NCI-H524 treated with DMSO at 0.1 percent for 48 hours (cell line): Measurements from ENCODE around the gene ITSN1.
"Not testable (repeated sequence)": the region's sequence is repeated elsewhere in the genome, so short reads cannot be mapped to it uniquely, and the experiment has no call there.

ENCODE experiments used
- DNase-seq: peaks from one replicate; lab custom pipeline; 2025; lab: John Stamatoyannopoulos, UW

Gene ITSN1

DNA sequence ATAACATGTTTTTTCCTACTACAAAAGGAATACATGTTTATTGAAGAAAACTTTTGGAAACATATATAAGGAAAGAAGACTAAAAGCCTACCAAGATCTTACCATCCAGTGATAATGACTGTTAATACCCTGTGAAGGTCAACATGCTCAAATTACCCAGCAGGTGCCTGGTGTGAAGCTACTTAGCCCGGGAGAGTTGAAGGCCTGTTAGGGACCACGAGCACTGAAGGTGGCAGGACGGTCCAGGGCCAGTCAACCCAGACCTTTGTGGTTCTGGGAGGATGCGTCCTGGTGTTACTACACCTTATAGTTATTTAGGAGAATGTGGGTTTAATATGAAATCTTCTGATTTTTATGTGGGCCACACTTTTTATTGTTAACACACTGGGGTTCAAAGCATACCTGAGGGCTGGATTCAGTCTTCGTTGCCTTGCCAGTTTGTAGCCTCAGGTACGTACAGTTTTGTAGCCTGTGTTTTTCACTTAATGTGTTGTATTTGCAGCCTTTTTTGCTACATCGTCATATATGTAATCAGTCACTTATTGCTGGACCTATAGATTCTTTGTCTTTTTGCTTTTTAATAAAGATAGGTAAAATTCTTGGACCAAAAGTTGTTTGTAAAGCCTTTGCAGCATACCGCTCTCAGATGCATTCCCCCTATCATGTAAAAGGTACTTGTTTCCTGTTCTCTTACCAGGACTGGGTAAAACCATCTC lies 9.8 kb downstream of the ITSN1 start:
- no peak for DNase-seq

DNA sequence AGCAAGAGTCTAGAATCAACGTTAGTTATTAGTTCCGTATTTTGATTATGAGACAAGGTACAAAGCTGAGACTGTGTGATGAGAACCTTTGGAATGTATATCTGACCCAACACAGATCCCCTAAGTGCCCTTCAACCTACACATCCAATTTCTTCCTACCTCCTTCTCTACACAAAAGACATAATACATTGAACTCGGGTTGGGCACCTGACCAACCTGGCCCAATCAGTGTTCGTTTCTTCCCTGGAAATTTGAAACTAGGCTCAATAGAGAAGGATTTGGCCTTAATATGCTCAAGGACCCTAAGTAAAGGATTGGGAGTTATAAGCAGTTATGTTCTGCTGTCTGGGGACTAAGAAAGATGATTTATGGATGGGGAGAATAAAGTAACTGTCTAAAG lies 12.1 kb downstream of the ITSN1 start:
- peak; percentile 60 for DNase-seq

DNA sequence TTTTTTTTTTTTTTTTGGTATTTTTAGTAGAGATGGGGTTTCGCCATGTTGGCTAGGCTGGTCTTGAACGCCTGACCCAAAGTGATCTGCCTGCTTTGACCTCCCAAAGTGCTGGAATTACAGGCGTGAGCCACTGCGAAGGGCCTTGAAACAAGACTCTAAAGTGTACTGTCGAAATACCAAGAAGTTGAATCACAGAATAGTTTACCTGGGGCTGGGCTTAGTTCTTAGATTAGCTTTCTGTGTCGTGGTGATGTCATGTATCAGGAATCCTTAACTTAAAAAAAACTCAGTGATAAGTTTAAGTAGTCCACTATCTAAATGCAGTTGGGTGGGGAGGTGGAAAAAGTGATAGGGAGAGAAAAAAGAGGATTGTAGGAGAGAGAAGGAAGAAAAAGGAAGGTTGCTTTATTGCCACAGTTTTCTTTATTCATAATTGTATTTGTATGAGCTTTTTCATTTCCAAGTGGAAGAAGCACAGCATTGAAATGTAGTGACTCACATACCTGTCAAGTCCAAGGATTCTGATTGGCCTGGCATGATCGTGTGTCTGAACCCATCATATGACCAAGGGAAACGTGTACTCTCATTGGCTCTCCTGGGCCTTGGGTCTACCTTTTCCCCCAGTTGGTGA lies 13.4 kb downstream of the ITSN1 start:
- DNase-seq = no peak

DNA sequence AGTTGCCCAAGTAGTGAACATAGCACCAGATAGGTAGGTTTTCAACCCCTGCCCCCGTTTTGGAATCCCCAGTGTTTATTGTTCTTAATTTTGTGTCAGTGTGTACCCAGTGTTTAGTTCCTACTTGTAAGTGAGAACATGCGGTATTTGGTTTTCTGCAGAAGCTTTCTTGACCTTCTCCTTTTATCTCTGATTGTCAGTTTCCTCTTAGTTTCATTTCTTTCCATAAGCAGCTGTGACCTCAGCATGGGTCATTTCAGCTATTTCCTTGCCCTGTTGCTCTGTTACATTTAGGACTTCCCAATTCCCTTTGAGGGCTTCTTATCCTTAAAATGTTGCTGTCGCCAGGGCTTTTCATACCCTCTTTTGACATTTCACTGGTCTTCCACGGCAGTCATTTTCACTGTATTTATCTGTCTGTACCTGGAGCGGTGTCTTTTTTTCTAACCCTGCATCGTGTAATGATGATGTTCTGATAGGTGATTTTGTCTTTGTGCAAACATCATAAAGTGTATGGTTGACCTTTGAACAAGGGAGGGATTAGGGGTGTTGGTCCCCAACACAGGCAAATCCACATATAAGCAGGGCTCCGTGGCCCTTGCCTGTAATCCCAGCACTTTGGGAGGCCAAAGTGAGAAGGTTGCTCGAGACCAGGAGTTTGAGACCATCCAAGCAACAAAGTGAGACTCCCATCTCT lies 15.0 kb downstream of the ITSN1 start:
- DNase-seq = no peak

DNA sequence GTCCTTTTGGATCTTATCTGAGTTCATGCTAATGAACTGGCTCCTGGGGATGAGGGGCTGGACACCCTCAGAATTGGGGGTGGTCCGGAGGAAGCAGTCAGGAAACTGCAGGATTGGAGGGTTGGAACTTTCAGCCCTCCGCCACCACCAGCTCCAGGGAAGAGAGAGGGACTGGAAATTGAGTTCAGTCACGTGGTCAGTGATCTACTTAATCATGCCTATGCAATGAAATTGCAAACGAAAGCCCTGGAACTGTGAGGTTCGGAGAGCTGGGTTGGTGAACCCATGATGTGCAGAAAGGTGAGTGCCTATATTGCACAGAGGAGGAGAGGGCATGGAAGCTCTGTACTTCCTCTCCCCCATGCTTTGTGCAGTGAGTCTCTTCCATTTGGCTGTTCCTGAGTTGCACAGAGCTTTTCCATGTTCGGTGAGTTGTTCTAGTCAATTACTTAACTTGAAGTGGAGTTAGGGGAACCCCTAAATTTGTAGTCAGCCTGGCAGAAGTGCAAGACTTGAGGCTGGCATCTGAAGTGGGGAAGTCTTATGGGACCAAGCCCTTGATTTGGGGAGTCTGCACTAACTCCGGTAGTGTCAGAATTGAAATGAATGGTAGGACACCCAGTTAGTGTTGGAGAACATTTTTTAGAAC lies 16.7 kb downstream of the ITSN1 start:
- DNase-seq = no peak

DNA sequence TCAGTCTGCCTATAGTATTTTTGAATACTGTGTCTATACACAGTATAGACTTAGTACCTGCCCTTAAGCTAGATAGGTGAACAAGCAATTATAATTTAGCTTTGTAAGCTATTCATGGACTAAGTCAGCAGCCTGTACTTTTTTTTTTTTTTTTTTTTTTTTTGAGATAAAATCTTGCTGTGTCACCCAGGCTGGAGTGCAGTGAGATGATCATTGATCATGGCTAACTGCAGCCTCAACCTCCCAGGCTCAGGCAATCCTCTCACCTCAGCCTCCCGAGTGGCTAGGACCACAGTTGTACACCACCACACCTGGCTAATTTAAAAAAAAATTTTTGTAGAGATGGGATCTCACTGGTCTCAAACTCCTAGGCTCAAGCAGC lies 17.3 kb downstream of the ITSN1 start:
- DNase-seq = no peak

DNA sequence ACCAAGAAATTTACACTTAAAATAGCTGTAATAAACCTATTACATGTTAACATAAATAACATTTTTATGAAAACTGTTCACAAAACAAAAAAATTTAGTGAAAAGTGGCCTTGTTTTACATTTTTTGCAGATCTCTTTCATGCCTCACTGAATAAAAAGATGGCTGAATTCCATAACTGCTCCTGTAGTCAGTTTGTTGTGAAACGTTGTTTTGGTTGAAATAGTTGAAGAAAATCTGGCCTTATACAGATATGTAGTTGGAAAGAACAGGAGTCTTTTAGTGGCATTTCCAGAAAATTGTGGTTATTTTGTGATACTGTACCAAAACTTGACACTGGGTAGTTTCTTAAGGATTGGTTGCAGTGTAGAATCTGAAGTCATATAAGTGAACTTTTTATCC lies 18.1 kb downstream of the ITSN1 start:
- no peak for DNase-seq

DNA sequence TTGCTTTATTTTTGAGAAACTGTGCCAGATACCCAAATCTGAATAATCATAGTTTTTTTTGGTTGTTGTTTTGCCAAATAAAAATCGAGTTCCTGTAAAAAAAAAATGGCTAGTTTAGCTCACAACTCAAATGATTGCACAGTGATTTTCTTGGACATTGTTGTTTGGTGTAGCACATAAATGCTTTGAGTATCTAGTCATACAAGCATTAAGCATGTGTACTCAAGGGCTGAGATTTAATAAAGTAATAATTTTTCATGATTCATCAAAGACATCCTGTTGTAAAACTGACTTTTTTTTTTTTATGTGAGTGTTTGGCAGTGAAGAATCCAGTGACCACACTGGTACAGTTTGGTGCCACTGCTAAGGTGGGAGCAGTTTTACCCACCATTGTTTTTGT lies 18.8 kb downstream of the ITSN1 start:
- DNase-seq = no peak

DNA sequence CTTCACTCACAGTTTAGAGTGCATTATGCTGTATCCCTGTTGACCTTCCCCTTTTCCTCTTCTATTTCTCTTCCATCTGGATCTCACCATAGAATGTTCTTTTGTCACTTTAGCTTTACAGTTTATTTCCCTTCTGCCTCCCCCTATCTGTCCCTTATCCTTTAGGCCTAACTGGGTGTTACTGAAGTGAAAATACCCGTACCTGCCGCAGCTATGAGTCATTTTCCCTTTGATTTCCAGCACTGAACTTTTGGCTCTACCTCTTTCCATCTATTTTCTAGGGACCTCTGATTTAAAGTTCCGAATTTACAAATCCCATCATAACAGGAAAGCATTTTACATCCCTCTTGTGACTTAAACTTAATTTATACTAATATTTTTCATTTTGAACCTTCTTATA lies 19.7 kb downstream of the ITSN1 start:
- DNase-seq = no peak

DNA sequence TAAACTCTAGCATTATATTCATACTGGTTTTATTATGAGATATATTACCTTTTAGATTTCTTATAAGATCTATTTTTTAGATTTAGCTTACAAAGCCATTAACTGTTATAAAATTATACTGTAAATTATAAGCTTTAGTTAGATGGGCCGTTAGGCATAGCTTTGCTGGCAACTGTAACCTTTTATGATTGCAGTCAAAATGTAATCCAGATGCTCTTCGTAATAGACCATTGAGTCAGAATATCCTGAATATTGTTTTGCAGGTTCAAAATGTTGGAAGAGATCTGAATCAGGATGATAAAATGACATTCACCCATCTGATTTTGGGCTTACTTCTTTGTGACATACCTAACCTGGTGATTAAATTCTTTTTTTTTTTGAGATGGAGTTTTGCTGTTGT lies 20.9 kb downstream of the ITSN1 start:
- no peak for DNase-seq

DNA sequence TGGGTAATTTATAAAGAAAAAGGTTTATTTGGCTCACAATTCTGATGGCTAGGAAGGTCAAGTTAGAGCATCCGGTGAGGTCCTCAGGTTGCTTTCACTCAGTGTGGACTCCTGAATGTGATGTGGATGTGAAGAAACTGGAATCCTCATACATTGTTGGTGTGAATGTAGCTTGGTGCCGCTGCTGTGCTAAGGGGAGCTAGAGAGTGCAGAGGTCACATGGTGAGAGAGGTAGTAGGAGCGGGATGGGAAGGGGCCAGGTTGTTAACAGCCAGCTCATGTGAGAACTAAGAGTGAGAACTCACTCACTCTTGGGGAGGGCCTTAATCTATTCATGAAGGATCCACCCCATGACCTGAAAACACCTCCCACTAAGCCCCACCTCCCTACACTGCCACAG lies 21.8 kb downstream of the ITSN1 start:
- no peak for DNase-seq

DNA sequence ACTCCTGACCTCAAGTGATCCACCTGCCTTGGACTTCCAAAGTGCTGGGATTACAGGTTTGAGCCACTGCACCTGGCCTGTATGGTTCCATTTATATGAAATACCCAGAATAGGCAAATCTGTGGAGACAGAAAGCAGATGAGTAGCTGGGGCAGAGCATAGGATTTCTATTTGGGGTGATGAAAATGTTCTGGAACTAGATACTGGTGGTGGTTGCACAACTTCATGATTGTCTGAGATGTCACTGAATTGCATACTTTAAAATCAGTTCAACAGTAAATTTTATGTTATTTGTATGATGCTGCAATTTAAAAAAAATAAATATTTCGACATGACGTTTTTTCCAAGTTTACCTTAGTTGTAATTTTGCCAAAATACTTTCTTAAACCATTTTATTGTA lies 23.9 kb downstream of the ITSN1 start:
- DNase-seq = no peak

DNA sequence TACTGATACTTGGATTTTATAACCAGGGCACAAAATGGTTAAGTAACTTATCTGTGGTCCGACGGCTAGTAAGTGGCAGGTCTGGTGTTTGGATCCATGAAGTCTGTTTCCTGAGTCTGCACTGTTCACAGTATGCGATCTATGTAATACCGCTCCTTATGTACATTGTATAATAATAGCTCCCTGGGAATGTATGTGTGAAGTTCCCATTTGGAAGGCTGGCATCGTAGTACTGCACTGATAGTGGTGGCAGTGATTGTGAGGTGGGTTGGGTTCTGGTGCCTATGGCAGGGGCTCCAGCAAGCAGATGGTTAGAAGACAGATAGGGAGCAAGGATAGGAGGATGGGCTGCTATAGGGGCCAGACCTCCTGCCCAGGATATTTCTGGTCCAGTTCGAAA lies 25.3 kb downstream of the ITSN1 start:
- DNase-seq = no peak

DNA sequence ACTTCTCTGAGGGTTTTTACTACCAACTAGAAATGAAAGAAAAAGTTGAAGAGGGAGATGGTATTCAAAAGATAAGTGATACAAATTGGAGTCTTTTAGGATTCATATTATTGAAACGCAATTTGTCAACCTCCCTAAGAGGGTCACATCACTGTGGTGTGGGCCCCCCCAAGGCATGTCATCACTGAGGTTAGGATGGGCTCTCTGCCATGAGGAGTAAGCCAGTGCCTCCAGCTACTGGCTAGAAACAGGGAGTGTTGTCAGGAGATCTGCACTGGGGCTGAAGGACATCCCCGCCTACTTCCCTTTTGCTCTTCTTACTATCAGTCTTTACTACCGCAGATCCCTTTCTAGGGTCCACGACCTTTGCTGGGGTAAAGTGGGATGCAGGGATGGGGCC lies 25.9 kb downstream of the ITSN1 start:
- no peak for DNase-seq

DNA sequence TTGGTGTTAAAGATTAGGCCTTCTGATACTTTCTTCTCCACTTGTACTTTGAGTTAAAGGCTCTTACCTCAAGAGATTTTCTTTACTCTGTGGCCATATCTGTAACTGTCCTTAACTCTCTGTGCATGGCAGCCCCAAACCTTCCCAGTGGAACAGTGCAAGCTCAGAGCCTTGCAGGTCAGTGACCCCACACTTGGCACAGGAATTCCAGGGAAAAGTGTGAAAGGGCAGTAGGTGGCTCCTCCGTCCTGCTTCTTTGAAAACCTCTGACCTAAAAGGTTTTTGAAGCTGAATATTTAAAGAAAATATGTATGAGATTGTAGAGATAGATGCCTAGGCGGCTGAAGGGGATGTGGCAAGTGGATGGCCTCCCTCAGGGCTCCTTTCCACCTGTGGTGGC lies 26.3 kb downstream of the ITSN1 start:
- no peak for DNase-seq

DNA sequence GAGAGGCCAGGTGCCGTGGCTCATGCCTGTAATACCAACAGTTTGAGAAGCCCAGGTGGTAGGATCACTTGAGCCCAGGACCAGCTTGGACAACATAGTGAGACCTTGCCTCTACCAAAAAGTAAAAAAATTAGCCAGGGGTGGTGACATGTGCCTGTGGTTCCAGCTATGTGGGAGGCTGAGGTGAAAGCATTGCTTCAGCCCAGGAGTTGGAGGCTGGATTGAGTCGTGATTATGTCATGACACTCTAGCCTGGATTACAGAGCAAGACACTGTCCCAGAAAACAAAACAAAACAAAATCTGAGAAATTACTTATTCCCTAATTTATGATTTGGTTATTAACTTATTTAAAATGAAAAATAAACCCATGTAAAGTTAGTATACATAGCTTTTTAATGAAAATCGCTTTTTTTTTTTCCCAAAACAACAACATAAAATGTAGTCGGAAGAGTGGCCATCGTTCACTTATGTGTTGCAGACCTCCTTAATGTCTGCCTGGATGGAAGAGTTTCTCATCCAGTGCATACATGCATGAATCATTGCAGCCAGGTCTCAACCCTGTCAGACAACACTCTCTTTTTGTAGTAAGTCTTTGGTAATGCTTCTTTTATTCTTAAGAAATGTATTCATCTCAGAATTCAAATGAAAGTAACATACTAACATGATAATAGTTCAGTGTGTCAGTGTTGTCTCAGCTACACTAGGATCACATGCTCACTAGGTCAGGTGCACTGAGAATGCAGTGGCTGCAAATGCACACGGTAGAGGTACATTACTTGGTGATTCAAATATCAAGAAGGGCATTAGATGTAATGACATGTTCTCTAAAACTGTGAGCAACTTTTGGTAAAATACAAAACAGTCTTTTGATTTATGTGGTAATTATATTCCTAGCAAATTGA lies 28.0 kb downstream of the ITSN1 start:
- DNase-seq = no peak

DNA sequence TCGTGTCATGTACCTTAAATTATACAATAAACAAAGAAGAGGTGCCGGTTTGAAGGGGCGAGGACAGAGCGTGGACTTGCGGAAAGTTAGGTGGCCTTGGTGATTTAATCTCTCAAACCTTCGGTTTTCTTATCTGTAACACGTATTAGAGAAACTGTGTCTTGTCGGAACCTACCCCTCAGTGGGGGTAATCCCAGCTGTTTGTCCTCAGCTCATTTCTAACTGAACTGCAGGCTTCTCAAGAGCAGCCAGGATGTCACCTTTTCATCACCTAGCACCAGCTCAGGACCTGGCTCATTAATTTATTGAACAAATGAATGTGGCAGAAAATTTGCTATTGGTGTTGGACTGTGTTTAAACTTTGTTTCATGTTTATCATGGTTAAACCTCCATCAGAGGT lies 31.2 kb downstream of the ITSN1 start:
- no peak for DNase-seq

DNA sequence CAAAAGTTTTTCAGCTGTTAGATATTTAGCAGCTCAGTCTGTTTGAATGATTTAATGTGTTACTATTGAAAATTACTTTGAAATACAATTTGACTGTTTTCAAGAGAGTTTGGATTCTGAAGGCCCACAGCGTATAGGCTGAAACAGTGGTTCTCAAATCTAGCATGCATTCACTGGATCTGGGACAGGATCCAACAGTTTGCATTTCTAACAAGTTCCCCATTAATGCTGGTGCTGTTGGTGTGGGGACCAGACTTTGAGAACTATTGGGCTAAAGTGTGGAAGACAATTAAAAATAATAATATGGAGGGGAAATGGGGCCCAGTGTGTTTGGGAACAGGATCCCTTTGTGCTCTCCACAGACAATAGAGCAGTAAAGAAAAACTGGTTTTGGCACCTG lies 31.9 kb downstream of the ITSN1 start:
- DNase-seq = no peak

DNA sequence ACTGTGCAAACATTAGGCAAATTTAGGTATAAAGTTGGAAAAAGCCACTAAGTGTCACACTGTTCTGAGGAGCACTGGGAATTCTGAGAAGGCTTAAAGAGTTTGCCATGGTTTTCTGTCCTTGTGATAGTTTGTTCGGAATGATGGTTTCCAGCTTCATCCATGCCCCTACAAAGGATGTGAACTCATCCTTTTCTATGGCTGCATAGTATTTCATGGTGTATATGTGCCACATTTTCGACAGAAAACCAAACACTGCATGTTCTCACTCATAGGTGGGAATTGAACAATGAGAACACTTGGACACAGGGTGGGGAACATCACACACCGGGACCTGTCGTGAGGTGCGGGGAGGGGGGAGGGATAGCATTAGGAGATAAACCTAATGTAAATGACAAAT lies 34.4 kb downstream of the ITSN1 start:
- DNase-seq = not testable (repeated sequence)

DNA sequence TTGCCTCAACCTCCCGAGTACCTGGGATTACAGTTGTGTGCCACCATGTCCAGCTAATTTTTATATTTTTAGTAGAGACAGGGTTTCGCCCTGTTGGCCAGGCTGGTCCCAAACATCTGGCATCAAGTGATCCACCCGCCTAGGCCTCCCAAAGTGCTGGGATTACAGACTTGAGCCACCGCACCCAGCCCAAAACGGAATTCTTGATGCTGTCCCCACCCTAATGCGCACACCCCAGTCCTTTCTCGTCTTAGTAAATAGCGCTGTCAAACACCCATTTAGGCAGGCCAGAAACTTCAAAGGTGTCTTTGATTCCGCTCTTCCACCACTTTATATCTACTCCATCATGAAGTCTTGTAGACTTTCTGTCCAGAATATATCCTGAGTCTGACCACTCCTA lies 35.1 kb downstream of the ITSN1 start:
- DNase-seq = no peak

DNA sequence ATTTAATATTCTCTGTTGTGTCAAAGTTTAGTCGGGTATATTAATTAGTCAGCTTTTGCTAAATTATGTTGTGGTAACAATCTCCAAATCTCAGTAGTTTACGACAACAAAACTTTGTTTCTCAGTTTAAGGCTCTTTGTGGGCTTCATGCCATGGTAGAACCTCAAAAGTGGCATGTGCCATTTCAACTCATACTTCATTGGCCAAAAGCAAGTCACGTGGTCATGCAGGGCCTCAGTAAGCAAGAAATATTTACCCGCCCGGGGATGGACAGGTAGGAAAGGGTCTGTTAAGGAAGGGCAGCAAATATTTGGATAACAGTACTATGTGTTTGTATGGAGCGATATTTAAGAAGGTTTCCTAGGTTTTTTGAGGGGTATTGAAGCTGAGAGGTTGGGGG lies 38.6 kb downstream of the ITSN1 start:
- no peak for DNase-seq

DNA sequence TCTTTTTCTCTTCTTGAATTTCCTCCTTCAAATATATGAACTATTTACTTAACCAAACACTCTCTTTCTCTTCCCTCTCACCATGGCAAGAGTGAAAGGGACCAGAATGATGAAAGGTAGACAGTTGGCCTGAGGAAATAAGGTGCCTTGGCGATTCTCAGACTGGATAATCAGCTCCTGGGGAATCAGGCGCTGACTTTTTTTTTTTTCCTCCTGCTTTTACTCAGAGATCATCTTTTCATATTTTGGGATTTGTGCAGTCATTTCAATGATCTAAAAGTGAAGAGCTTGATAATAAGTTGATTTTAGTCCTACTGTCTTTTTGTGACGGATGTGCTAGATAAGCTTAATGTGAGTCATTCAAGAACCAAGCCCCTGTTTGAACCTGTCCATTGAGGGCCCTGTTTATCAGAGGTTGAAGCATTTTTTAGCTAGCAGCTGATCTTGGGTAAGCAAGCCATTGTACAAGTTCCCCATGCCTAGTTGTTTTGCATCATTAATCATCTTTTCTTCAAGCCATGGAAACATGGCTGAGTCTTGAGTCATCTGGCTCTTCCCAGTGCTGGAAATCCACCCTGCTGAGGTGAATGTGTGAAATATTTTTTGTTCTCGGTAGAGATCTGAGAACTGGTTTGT lies 40.8 kb downstream of the ITSN1 start:
- DNase-seq = no peak
